HUES64 (cell line): ENCODE results near the gene ZBTB7A.
A peak's percentile ranks its signal among the peaks of the same experiment; 100 is the strongest.

Experiments
- H3K27ac ChIP-seq: 2 replicates; pipeline ENCODE4 v1.7.0; 2013; ENCODE audit warnings: low read depth, low read length, inconsistent platforms
- H3K27me3 ChIP-seq: 2 replicates; pipeline ENCODE4 v1.6.1; 2013; ENCODE audit warnings: mild to moderate bottlenecking, low read length; ENCODE audit not compliant: insufficient read depth
- H3K36me3 ChIP-seq: 2 replicates; pipeline ENCODE4 v1.6.1; 2013; ENCODE audit warnings: mild to moderate bottlenecking, low read length; ENCODE audit not compliant: insufficient read depth
- H3K4me1 ChIP-seq: 2 replicates; pipeline ENCODE4 v1.6.1; 2013; ENCODE audit warnings: mild to moderate bottlenecking, low read length, moderate library complexity; ENCODE audit not compliant: insufficient read depth
- H3K4me3 ChIP-seq: 2 replicates; pipeline ENCODE4 v1.5.1; 2013; ENCODE audit warnings: mild to moderate bottlenecking, low read length, moderate library complexity
- H3K9ac ChIP-seq: 2 replicates; pipeline ENCODE4 v1.6.1; 2013; ENCODE audit warnings: mild to moderate bottlenecking, low read depth, low read length
- H3K9me3 ChIP-seq: 2 replicates; pipeline ENCODE4 v1.6.1; 2013; ENCODE audit warnings: low read depth, low read length; ENCODE audit not compliant: insufficient read depth
- WGBS: fragments of 150-250, 120-280 bp; methylation state at CpG from one replicate; pipeline ENCODE4 v1.1.7; 2013; ENCODE audit warnings: missing lambda C conversion rate; 5-methylcytosine and 5-hydroxymethylcytosine counted together

Gene ZBTB7A

DNA sequence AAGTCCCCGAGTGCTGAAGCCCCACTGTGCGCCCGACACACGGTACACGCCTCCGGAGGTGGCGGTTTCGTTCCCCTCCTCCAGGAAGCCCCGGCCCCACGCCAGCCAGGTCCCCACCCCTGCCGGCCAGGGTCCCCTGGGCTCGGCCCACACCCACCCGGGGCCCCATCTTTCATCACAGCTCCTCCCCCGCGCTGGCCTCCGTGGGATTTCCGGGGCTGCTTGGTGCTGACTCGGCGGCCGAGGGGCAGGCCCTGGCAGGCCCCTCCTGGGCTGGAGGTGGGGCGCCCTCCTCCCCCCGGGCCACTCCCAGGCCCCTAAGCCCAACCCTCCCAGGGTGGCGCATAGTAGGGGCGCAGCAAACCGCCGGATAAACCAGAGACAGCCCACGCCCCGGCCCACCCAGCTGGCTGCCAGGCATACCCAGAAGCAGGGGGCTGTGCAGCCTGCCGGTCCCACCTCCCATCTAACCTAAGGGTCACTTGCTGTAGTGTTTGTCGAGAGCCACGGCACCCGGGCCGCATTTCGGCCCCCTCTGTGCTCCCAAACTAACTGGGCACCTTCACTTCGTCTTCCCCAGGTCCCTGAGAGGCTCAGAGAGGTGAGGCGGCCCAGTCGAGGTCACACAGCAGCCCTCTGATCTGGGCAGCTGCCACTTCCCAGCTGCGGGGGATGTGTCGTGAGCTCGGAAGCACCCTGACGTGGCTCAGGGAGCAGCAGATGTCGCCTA is 6.6 kb downstream of the ZBTB7A start:
- no peak overlapping the region for H3K4me3 ChIP-seq

GRCh38 chr19:4059453-4059871 is 7.2 kb downstream of the ZBTB7A start:
- H3K36me3 ChIP-seq: peaks cover 15% of the 10 kb centered on the region
- WGBS: 82% methylated on average over 19 of the region's 19 CpGs
- H3K9me3 ChIP-seq: no peaks in the 10 kb centered on the region
- no peak overlapping the region; the same call in 1 of the 2 replicates for H3K27ac ChIP-seq
- no peak overlapping the region for H3K9ac ChIP-seq
- H3K4me3 ChIP-seq: no peak overlapping the region
- no peaks in the 10 kb centered on the region for H3K27me3 ChIP-seq
- H3K4me1 ChIP-seq: 0 out of 2 replicates have a peak, but pooled peaks cover 6% of the 10 kb centered on the region

More for the DNA sequence above, 6.6 kb downstream of the ZBTB7A start:
- H3K27ac ChIP-seq: 0 out of 2 replicates have a peak overlapping the region, but pooled peaks have one; percentile 49
- 0 out of 2 replicates have a peak, but pooled peaks cover 6% of the 10 kb centered on the region for H3K4me1 ChIP-seq
- peaks cover 10% of the 10 kb centered on the region for H3K36me3 ChIP-seq
- no peaks in the 10 kb centered on the region for H3K9me3 ChIP-seq
- 85% methylated on average over 42 of the region's 42 CpGs for WGBS
- no peak overlapping the region for H3K9ac ChIP-seq
- no peaks in the 10 kb centered on the region for H3K27me3 ChIP-seq

GRCh38 chr19:4058693-4059452 is 7.8 kb downstream of the ZBTB7A start:
- Histone ChIP-seq H3K9ac (peak overlapping the region; percentile 25; the same call in 1 of the 2 replicates), H3K36me3 (peaks cover 20% of the 10 kb centered on the region), H3K4me3 (no peak overlapping the region), H3K27me3 (no peaks in the 10 kb centered on the region), H3K9me3 (no peaks in the 10 kb centered on the region), H3K27ac (peak overlapping the region; percentile 55), H3K4me1 (0 out of 2 replicates have a peak, but pooled peaks cover 6% of the 10 kb centered on the region)
- 85% methylated on average over 30 of the region's 30 CpGs for WGBS

DNA sequence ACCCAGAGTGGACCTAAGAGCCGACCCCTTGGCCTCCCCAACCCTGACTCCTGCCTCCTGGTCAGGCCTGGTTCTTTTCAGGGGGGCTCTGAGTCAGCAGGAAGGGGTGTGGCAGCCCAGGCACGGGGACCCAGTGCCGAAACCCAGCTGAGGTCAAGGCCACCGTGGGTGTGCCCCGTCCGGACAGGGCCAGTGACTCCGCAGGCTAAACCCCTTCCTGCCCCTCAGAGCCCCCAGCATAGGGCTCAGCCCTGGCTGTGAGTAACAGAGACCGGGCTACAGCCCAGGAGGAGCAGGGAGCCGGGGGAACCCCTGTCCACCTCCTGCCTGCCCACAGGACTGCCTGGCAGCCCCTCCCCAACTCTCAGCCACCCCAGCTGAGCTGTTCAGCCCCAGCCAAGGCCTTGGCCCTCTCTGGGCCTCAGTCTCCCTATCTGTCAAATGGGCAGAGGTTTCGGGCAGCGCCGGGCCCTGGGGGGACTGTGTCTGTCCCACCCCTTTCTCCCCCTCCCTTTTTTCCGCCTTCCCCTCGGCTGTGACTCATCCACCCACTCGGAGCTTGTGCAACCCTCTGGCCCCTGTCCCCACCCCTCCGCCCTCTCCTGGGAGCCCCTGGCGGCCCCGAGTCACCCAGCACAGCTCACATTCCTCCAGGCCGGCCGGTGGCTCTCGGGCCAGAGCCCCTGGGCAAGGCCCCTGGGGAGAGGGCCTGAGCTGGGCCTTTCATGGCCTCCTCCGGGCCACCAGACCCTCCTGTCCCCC is 8.6 kb downstream of the ZBTB7A start:
- H3K4me1 ChIP-seq: 0 out of 2 replicates have a peak, but pooled peaks cover 6% of the 10 kb centered on the region
- WGBS: 81% methylated on average over 22 of the region's 22 CpGs
- peak overlapping the region; percentile 25; the same call in 1 of the 2 replicates for H3K9ac ChIP-seq

DNA sequence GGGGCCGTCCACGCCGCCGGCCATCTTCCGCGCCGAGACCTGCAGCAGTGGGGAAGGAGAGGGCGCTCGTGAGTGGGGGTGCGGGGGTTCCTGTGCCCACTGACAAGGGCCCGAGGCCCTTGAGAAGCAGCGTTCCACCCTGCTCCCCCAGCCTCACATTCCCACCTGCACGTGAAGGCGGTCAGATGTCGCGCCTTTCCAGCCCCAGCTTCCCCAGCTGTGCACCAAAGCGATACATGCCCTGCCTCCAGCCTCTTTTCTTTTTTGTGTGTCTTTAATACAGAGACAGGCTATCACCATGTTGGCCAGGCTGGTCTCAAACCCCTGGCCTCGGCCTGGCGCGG is 11.5 kb downstream of the ZBTB7A start:
- Histone ChIP-seq H3K36me3 (peaks cover 37% of the 10 kb centered on the region), H3K4me3 (no peak overlapping the region), H3K4me1 (peaks cover 2% of the 10 kb centered on the region; the same call in 1 of the 2 replicates), H3K9me3 (no peaks in the 10 kb centered on the region), H3K9ac (no peak overlapping the region), H3K27me3 (no peaks in the 10 kb centered on the region), H3K27ac (no peak overlapping the region)
- 97% methylated on average over 20 of the region's 20 CpGs for WGBS

More for the DNA sequence above, 8.6 kb downstream of the ZBTB7A start:
- Histone ChIP-seq H3K27ac (peak overlapping the region; percentile 55), H3K9me3 (no peaks in the 10 kb centered on the region), H3K4me3 (no peak overlapping the region), H3K36me3 (peaks cover 25% of the 10 kb centered on the region), H3K27me3 (no peaks in the 10 kb centered on the region)

DNA sequence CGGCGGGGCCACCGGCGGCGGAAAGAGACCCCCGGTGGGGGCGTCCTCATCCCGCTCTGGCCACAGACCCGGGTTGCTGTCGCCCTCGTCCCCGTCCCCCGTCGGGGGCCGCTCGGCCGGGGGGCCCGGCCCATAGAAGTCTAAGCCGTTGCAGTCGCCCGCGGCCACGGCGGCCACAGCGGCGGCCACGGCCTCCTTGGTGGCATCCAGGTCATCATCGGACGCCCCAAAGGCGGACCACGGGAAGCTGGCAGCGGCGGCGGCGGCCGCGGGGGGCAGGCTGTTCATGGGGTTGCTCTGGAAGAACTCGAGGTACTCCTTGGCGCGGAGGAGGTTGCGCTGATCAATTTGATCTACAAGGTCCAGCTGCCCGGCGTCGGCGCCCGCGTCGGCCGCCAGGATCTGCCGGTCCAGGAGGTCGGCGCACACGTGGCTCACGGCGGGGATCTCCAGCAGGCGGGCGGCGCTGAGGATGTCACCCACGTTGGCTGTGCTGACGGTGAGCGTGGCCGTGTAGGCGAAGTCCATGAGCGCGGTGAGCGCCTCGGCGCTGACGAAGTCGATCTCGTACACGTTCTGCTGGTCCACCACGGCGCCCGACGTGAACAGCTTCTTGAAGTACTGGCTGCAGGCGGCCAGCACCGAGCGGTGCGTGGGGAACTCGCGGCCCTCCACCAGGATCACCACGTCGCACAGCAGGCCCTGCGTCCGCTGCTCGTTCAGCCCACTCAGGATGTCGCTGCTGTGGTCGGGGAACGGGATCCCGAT is 12.1 kb downstream of the ZBTB7A start:
- Histone ChIP-seq H3K9ac (no peak overlapping the region), H3K27me3 (no peaks in the 10 kb centered on the region), H3K36me3 (peaks cover 39% of the 10 kb centered on the region), H3K9me3 (no peaks in the 10 kb centered on the region), H3K4me3 (no peak overlapping the region), H3K4me1 (peaks cover 2% of the 10 kb centered on the region; the same call in 1 of the 2 replicates), H3K27ac (no peak overlapping the region)
- WGBS: 97% methylated on average over 91 of the region's 91 CpGs

- peaks cover 42% of the 10 kb centered on the region for H3K36me3 ChIP-seq
Observed at GRCh38 chr19:4053423-4054324, 13.0 kb downstream of the ZBTB7A start.

GRCh38 chr19:4052993-4053422 is 13.7 kb downstream of the ZBTB7A start:
- H3K27ac ChIP-seq: no peak overlapping the region
- H3K4me1 ChIP-seq: no peaks in the 10 kb centered on the region; the same call in 1 of the 2 replicates
- 92% methylated on average over 13 of the region's 13 CpGs for WGBS
- peak overlapping the region; percentile 20; the same call in 1 of the 2 replicates for H3K9ac ChIP-seq
- H3K4me3 ChIP-seq: no peak overlapping the region
- H3K27me3 ChIP-seq: no peaks in the 10 kb centered on the region
- H3K9me3 ChIP-seq: no peaks in the 10 kb centered on the region
- peaks cover 48% of the 10 kb centered on the region for H3K36me3 ChIP-seq

More at GRCh38 chr19:4053423-4054324, 13.0 kb downstream of the ZBTB7A start:
- H3K27me3 ChIP-seq: no peaks in the 10 kb centered on the region
- 95% methylated on average over 82 of the region's 82 CpGs for WGBS
- H3K27ac ChIP-seq: no peak overlapping the region
- H3K9ac ChIP-seq: no peak overlapping the region
- no peaks in the 10 kb centered on the region for H3K9me3 ChIP-seq
- H3K4me1 ChIP-seq: no peaks in the 10 kb centered on the region; the same call in 1 of the 2 replicates
- H3K4me3 ChIP-seq: no peak overlapping the region

- 91% methylated on average over 27 of the region's 27 CpGs for WGBS
Observed at GRCh38 chr19:4052114-4052992, 14.3 kb downstream of the ZBTB7A start.

More at GRCh38 chr19:4052114-4052992, 14.3 kb downstream of the ZBTB7A start:
- no peak overlapping the region for H3K4me3 ChIP-seq
- H3K36me3 ChIP-seq: peaks cover 49% of the 10 kb centered on the region
- H3K27ac ChIP-seq: no peak overlapping the region
- H3K4me1 ChIP-seq: no peaks in the 10 kb centered on the region; the same call in 1 of the 2 replicates
- peak overlapping the region; percentile 20; the same call in 1 of the 2 replicates for H3K9ac ChIP-seq
- H3K27me3 ChIP-seq: no peaks in the 10 kb centered on the region
- H3K9me3 ChIP-seq: no peaks in the 10 kb centered on the region
